Neural cell (in vitro differentiated cells): ENCODE measurements around the gene EZR.

Experiments used
- CTCF ChIP-seq: fragments of 450-650 bp; IDR thresholded peaks from 2 replicates; pipeline ENCODE4 v1.5.1; 2014; ENCODE audit warnings: antibody characterized with exemption, mild to moderate bottlenecking, moderate library complexity; ENCODE audit not compliant: poor library complexity, severe bottlenecking
- EP300 ChIP-seq: fragments of 450-650 bp; conservative IDR thresholded peaks from 2 replicates; pipeline ENCODE4 v1.6.1; 2014; ENCODE audit warnings: antibody characterized with exemption, mild to moderate bottlenecking, moderate library complexity; ENCODE audit not compliant: poor library complexity, severe bottlenecking
- EZH2 ChIP-seq: fragments of 200-600, 300-800 bp; shearing (Covaris generic), sonication (generic); IDR thresholded peaks from 2 replicates; pipeline ENCODE4 v1.6.1; 2014; ENCODE audit warnings: antibody characterized with exemption, low read length, borderline replicate concordance, mild to moderate bottlenecking; ENCODE audit not compliant: insufficient read depth, poor library complexity, severe bottlenecking
- POLR2AphosphoS5 ChIP-seq: IDR thresholded peaks from 2 replicates; pipeline ENCODE4 v1.6.1; 2012
- RAD21 ChIP-seq: fragments of 450-650 bp; conservative IDR thresholded peaks from 2 replicates; pipeline ENCODE4 v1.6.1; 2014; ENCODE audit warnings: antibody characterized with exemption, mild to moderate bottlenecking, moderate library complexity
- REST ChIP-seq: IDR thresholded peaks from 2 replicates; pipeline ENCODE4 v1.6.1; 2012; ENCODE audit warnings: borderline replicate concordance
- TAF1 ChIP-seq: IDR thresholded peaks from 2 replicates; pipeline ENCODE4 v1.6.1; 2012; ENCODE audit warnings: low read depth

GRCh38 chr6:158762787-158763433, 56.3 kb downstream of the EZR start:
- TF ChIP-seq CTCF (no peak), POLR2AphosphoS5 (no peak), REST (no peak), EZH2 (no peak), TAF1 (no peak), EP300 (no peak), RAD21 (no peak)
